K562 (cell line): ENCODE results near the gene TSGA10IP. TPM values are rescaled to one million over a fixed set of nuclear protein-coding genes. Genes with fewer than 3 reads are reported as not detected.

Experiments used
- AFF4 ChIP-seq: sonication (generic); formaldehyde crosslinking; IDR thresholded peaks from 2 replicates; pipeline ENCODE4 v1.8.0; 2023; ENCODE audit warnings: mild to moderate bottlenecking, missing genetic modification reagents
- BCLAF1 ChIP-seq, 2 experiments: fragments of 450-650 bp in 1 of 2; IDR thresholded peaks; 2 replicates each; pipeline ENCODE4 v1.6.1; 2011 to 2017; ENCODE audit warnings: low read depth in 2 of 2, antibody characterized with exemption in 1 of 2, borderline replicate concordance in 1 of 2, low read length in 1 of 2, mild to moderate bottlenecking in 1 of 2, mixed read lengths in 1 of 2; ENCODE audit not compliant: control insufficient read depth in 1 of 2
- CBFA2T2 ChIP-seq: fragments of 450-650 bp; conservative IDR thresholded peaks from 2 replicates; pipeline ENCODE4 v1.6.1; 2017; ENCODE audit warnings: mild to moderate bottlenecking
- NFIX ChIP-seq: fragments of 250-450 bp; sonication (Bioruptor Pico); IDR thresholded peaks from 2 replicates; pipeline ENCODE4 v1.4.0; 2020; ENCODE audit warnings: low read depth, mild to moderate bottlenecking, moderate library complexity
- NR3C1 ChIP-seq: sonication (generic); formaldehyde crosslinking; IDR thresholded peaks from 2 replicates; pipeline ENCODE4 v1.8.1; 2022; ENCODE audit warnings: missing genetic modification reagents
- SMAD4 ChIP-seq: fragments of 250-450 bp; sonication (Bioruptor Pico); conservative IDR thresholded peaks from 2 replicates; pipeline ENCODE4 v1.8.0; 2021; ENCODE audit warnings: inconsistent platforms, mild to moderate bottlenecking, moderate library complexity
- SRSF3 ChIP-seq: fragments of 200-400 bp; formaldehyde crosslinking; IDR thresholded peaks from 2 replicates; pipeline ENCODE4 v1.6.1; 2016; ENCODE audit warnings: mild to moderate bottlenecking, low read length, moderate library complexity; ENCODE audit not compliant: insufficient read depth
- TFAM ChIP-seq: fragments of 250-450 bp; sonication (Bioruptor Pico); conservative IDR thresholded peaks from 2 replicates; pipeline ENCODE4 v1.5.0; 2021; ENCODE audit warnings: mild to moderate bottlenecking, moderate library complexity
- polyA plus RNA-seq, 8 experiments: library from polyadenylated mRNA; depleted of rRNA in 4 of 8; stranded (reverse) in 5 of 8; unstranded in 3 of 8; fragments of >200 nt; fragmentation: Nextera tagmentation in 2 of 8; fragmentation: Illumina TruSeq in 1 of 8; extraction: Ambion mirVana in 2 of 8; extraction: Trizol in 1 of 8; gene quantifications; 2 replicates each; pipeline versions ENCODE4 v1.2.1 to v1.2.3, GENCODE V29; 2011 to 2014; ENCODE audit warnings: inconsistent platforms in 1 of 8, missing spikeins in 1 of 8
- total RNA-seq, 7 experiments: library from RNA; depleted of rRNA in 6 of 7; stranded (reverse); fragments of >200 nt in 6 of 7; fragmentation: Illumina TruSeq in 2 of 7; extraction: Trizol in 2 of 7; gene quantifications; 2 replicates each; pipeline versions ENCODE4 v1.2.1 to v1.2.3, GENCODE V29; 2011 to 2021; ENCODE audit warnings: low replicate concordance in 1 of 7

Gene TSGA10IP
- total and polyA plus RNA-seq, 9 of the 15 experiments (the other 6 are each of a cell fraction or from before 2014, with no cell fraction given) = not detected

- no peak; the same call in 1 of the 2 replicates for TF ChIP-seq AFF4 (CRISPR knock-in tag)
- no peak for TF ChIP-seq SRSF3
- no peak for TF ChIP-seq NR3C1 (CRISPR knock-in tag)
- TF ChIP-seq TFAM = no peak
- peak; percentile 81 for TF ChIP-seq SMAD4 (CRISPR knock-in tag)
- TF ChIP-seq CBFA2T2 = no peak
- no peak for TF ChIP-seq NFIX (CRISPR knock-in tag)
- TF ChIP-seq BCLAF1 (IDR thresholded peaks at IDR 0.05; ENCODE audit: borderline replicate concordance in 1 of 2, control insufficient read depth in 1 of 2, low read depth in 2 of 2, low read length in 1 of 2) = no peak
These were observed 16.2 kb downstream of the TSGA10IP start, which contains the start of gene SART1 (continued) for GRCh38 chr11:65961267-65962140.
